Endothelial cell of umbilical vein (primary cell): ENCODE data around the gene CMTM7. TPM values are rescaled to one million over a fixed set of nuclear protein-coding genes. Genes with fewer than 3 reads are reported as not detected.

Experiments
- BruUV-seq: library from RNA; stranded (reverse); fragments of 400-500 nt; replicated peaks from 2 replicates; lab custom pipeline; 2021; lab: Mats Ljungman, UMichigan
- CTCF ChIA-PET: fragments of 300-600, 350-600 bp; sonication (Branson Sonifier 250); formaldehyde crosslinking; loops from one replicate; lab custom pipeline; 2021; ENCODE audit warnings: antibody characterized with exemption, inconsistent platforms; lab: Charles Lee
- POLR2A ChIA-PET: fragments of 300-600, 350-600 bp; sonication (Branson Sonifier 250); formaldehyde crosslinking; loops from one replicate; lab custom pipeline; 2021; ENCODE audit warnings: antibody characterized with exemption, inconsistent platforms; lab: Charles Lee
- DNase-seq: peaks from one replicate; pipeline ENCODE4 v3.0.0-alpha.2; 2011; ENCODE audit warnings: low read depth, low spot score
- FAIRE-seq: peaks from 2 replicates; lab custom pipeline; 2011; peaks lifted over from hg19 to GRCh38; lab: Jason Lieb, UNC
- H2AFZ ChIP-seq: 2 replicates; pipeline ENCODE4 v1.6.0; 2012; ENCODE audit warnings: low read depth, low read length, control low read depth, inconsistent platforms
- H3K27ac ChIP-seq: 2 replicates; pipeline ENCODE4 v1.5.1; 2011; ENCODE audit warnings: low read depth, mild to moderate bottlenecking, control low read depth, low read length, moderate library complexity; ENCODE audit not compliant: insufficient read depth
- H3K27me3 ChIP-seq, 2 experiments: 2 replicates each; pipeline versions ENCODE4 v1.6.0 to v1.6.1; 2011; ENCODE audit warnings: low read length in 2 of 2, mixed read lengths in 1 of 2; ENCODE audit not compliant: control insufficient read depth in 2 of 2, insufficient read depth in 2 of 2
- H3K36me3 ChIP-seq, 2 experiments: 2 replicates in 1 of 2; 3 replicates in 1 of 2; pipeline ENCODE4 v1.5.1; 2011; ENCODE audit warnings: low read length in 2 of 2, mild to moderate bottlenecking in 1 of 2, moderate library complexity in 1 of 2; ENCODE audit not compliant: control insufficient read depth in 2 of 2, insufficient read depth in 2 of 2; ENCODE audit errors: extremely low read depth in 1 of 2
- H3K4me1 ChIP-seq: 3 replicates; pipeline ENCODE4 v1.5.1; 2011; ENCODE audit warnings: mild to moderate bottlenecking, low read length; ENCODE audit not compliant: control insufficient read depth, insufficient read depth; ENCODE audit errors: extremely low read depth
- H3K4me2 ChIP-seq: 2 replicates; pipeline ENCODE4 v1.6.1; 2011; ENCODE audit warnings: low read length, control low read depth, mixed read lengths; ENCODE audit not compliant: insufficient read depth
- H3K4me3 ChIP-seq, 3 experiments: fragments of 200-600 bp in 1 of 3; sonication (generic), shearing (Covaris generic) in 1 of 3; replicated peaks in 1 of 3; 2 replicates each; pipeline ENCODE4 v1.5.1; 2011 to 2016; ENCODE audit warnings: control low read depth in 3 of 3, low read length in 3 of 3, mild to moderate bottlenecking in 2 of 3, inconsistent platforms in 1 of 3, low read depth in 1 of 3, moderate library complexity in 1 of 3; ENCODE audit not compliant: insufficient read depth in 1 of 3
- H3K79me2 ChIP-seq: 2 replicates; pipeline ENCODE4 v1.6.0; 2012; ENCODE audit warnings: low read length, inconsistent platforms; ENCODE audit not compliant: control insufficient read depth, insufficient read depth
- H3K9ac ChIP-seq: replicated peaks from 2 replicates; pipeline ENCODE3; 2011; ENCODE audit warnings: low read length, control low read depth; ENCODE audit not compliant: insufficient read depth; ENCODE audit errors: extremely low read depth
- H3K9me1 ChIP-seq: replicated peaks from 3 replicates; pipeline ENCODE4 v1.6.0; 2011; ENCODE audit warnings: mild to moderate bottlenecking, low read length; ENCODE audit not compliant: control insufficient read depth, insufficient read depth; ENCODE audit errors: extremely low read depth
- H3K9me3 ChIP-seq: replicated peaks from 2 replicates; pipeline ENCODE4 v1.5.1; 2012; ENCODE audit warnings: low read length, inconsistent platforms; ENCODE audit not compliant: control insufficient read depth, insufficient read depth
- H4K20me1 ChIP-seq: replicated peaks from 2 replicates; pipeline ENCODE3; 2011; ENCODE audit warnings: mild to moderate bottlenecking, low read length; ENCODE audit not compliant: control insufficient read depth, insufficient read depth; ENCODE audit errors: extremely low read depth
- EZH2 ChIP-seq: IDR thresholded peaks from 2 replicates; pipeline ENCODE4 v1.6.1; 2012; ENCODE audit warnings: borderline replicate concordance, low read depth, mild to moderate bottlenecking, moderate library complexity, low read length, inconsistent platforms; ENCODE audit not compliant: severe bottlenecking
- FOS ChIP-seq: IDR thresholded peaks from 2 replicates; pipeline ENCODE4 v1.6.1; 2011; ENCODE audit warnings: mild to moderate bottlenecking, low read length, moderate library complexity, borderline replicate concordance; ENCODE audit not compliant: insufficient read depth
- GATA2 ChIP-seq: IDR thresholded peaks from 2 replicates; pipeline ENCODE4 v1.7.0; 2011; ENCODE audit warnings: low read depth, mild to moderate bottlenecking, moderate library complexity, mixed read lengths, low read length; ENCODE audit not compliant: insufficient read length, insufficient read depth
- JUN ChIP-seq: IDR thresholded peaks from 2 replicates; pipeline ENCODE4 v1.6.1; 2011; ENCODE audit warnings: borderline replicate concordance, low read depth; ENCODE audit not compliant: insufficient read length, insufficient read depth
- MAX ChIP-seq: IDR thresholded peaks from 2 replicates; pipeline ENCODE4 v1.6.1; 2011; ENCODE audit not compliant: insufficient read depth, insufficient read length
- MYC ChIP-seq: IDR thresholded peaks from one replicate; pipeline ENCODE4 v1.6.1; 2011; ENCODE audit warnings: mild to moderate bottlenecking, low read depth, low read length
- POLR2A ChIP-seq: IDR thresholded peaks from 2 replicates; pipeline ENCODE4 v1.6.1; 2012; ENCODE audit warnings: low read depth, mild to moderate bottlenecking, control low read depth, low read length
- POLR2AphosphoS5 ChIP-seq: IDR thresholded peaks from 2 replicates; pipeline ENCODE4 v1.6.1; 2012; ENCODE audit warnings: low read depth, mild to moderate bottlenecking, control low read depth, low read length, moderate library complexity; ENCODE audit not compliant: insufficient read depth
- dilution Hi-C: fragments of 300-500 bp; cut with MboI; formaldehyde crosslinking; loops from one replicate; pipeline ENCODE4 v1.15.0; 2019; ENCODE audit warnings: low sequenced_read_pairs; ENCODE audit not compliant: extremely low pct_ligation_motif_present
- intact Hi-C: fragments of 100-400 bp; cut with micrococcal nuclease; formaldehyde crosslinking; loops from one replicate; pipeline ENCODE4 v1.10.0; 2022
- polyA plus RNA-seq, 4 experiments: library from polyadenylated mRNA; depleted of rRNA in 3 of 4; stranded (reverse) in 3 of 4; unstranded in 1 of 4; fragments of >200 nt; gene quantifications; 2 replicates each; pipeline versions ENCODE4 v1.2.1 to v1.2.3, GENCODE V29; 2011 to 2012; ENCODE audit warnings: missing spikeins in 1 of 4
- total RNA-seq: library from RNA; stranded (reverse); gene quantifications from 2 replicates; pipeline ENCODE4 v1.2.3, GENCODE V29; 2021
- TF ChIP-seq, protein P1 (sequence below), 2 donors: IDR thresholded peaks; 1 replicate in 1 of 2; 2 replicates in 1 of 2; pipeline ENCODE4 v1.5.1; 2011; ENCODE audit warnings: low read length in 2 of 2, mild to moderate bottlenecking in 2 of 2, moderate library complexity in 2 of 2, control low read depth in 1 of 2, inconsistent platforms in 1 of 2, low read depth in 1 of 2; ENCODE audit not compliant: insufficient read depth in 1 of 2; ENCODE audit errors: extremely low read depth in 1 of 2

Gene CMTM7
- total and polyA plus RNA-seq, 2 donors (not counting 3 experiments of a cell fraction or from before 2014, with no cell fraction given): 44.7 to 88.5 TPM

DNA sequence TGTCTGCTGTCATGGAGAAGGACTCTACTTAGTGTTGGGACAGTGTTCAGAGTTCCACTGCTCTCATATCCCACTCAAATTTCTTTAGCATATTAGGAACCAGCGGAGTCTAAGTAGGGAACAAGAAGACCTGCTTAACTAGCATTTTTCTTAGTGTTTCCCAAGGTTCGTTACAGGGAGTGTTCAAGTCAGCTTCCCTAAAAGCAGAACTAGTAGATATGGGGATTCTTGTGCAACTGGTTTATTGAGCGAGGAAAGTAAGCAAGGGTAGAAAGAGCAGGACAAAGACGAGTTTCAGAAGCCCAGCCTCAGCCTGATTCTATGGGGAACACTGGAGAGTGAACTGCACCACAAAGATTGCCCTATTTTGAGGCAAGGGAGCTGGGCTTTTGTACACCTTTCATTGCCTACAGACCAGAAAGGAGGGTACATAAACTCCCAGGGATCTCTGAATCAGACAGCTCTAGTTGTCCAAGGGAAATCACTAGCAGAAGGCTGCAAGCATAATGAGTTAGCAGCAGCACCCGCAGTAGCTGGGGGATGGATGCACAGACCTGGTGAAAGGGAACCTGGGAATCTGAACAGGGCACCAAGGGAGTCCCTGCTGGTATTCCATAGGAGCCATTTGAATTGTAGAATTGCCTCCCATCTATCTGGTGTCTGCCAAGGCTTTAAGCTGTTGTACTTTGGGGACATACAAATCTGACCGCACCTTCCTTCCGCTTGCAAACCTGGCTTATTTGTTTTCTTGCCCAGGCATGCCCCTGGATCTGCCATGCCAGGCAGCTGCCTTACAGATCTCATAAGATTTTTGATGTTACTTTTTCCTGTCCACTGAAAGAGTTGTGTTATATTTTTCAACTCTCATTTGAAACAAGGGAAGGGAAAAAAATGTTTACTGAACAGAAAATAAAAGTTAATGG lies 15.1 kb downstream of the CMTM7 start:
- Histone ChIP-seq H3K9ac (no peak overlapping the region), H3K9me1 (no peaks in the 10 kb centered on the region), H2AFZ (no peak overlapping the region), H4K20me1 (no peaks in the 10 kb centered on the region), H3K9me3 (no peaks in the 10 kb centered on the region), H3K36me3 (peaks cover 0 to 4% of the 10 kb centered on the region in 2 experiments), H3K4me3 (no peak overlapping the region), H3K4me1 (peaks cover 19% of the 10 kb centered on the region), H3K27me3 (no peaks in the 10 kb centered on the region), H3K79me2 (peaks cover 74% of the 10 kb centered on the region), H3K27ac (no peak overlapping the region), H3K4me2 (no peak overlapping the region)
- intact Hi-C loops (no loop called here), dilution Hi-C loops (no loop called here)
- no TSS peak for BruUV-seq
- FAIRE-seq (no peak), DNase-seq (no peak)
- ChIA-PET CTCF (interaction anchor here (1.3 to 2.4 kb wide), 2 partner anchors 8 to 61 kb away, joined by 4 to 11 read pairs; no protein-coding TSS in a partner anchor), POLR2A (no interaction called here)
- no peak for TF ChIP-seq EZH2
- TF ChIP-seq POLR2A: no peak
- TF ChIP-seq MAX: no peak
- no peak for TF ChIP-seq JUN
- TF ChIP-seq GATA2: no peak
- no peak for TF ChIP-seq POLR2AphosphoS5
- TF ChIP-seq, protein P1, sequence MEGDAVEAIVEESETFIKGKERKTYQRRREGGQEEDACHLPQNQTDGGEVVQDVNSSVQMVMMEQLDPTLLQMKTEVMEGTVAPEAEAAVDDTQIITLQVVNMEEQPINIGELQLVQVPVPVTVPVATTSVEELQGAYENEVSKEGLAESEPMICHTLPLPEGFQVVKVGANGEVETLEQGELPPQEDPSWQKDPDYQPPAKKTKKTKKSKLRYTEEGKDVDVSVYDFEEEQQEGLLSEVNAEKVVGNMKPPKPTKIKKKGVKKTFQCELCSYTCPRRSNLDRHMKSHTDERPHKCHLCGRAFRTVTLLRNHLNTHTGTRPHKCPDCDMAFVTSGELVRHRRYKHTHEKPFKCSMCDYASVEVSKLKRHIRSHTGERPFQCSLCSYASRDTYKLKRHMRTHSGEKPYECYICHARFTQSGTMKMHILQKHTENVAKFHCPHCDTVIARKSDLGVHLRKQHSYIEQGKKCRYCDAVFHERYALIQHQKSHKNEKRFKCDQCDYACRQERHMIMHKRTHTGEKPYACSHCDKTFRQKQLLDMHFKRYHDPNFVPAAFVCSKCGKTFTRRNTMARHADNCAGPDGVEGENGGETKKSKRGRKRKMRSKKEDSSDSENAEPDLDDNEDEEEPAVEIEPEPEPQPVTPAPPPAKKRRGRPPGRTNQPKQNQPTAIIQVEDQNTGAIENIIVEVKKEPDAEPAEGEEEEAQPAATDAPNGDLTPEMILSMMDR (IDR thresholded peaks at IDR 0.05; ENCODE audit: extremely low read depth in 1 of 2, insufficient read depth in 1 of 2, low read depth in 1 of 2, low read length in 2 of 2): no peak
- TF ChIP-seq FOS: no peak
- no peak for TF ChIP-seq MYC
